SKM-1 treated with dmso at 0.1 percent for 144 hours (cell line): Measurements from ENCODE around the gene CEMIP2.
"Not testable (repeated sequence)": the region's sequence is repeated elsewhere in the genome, so short reads cannot be mapped to it uniquely, and the experiment has no call there.

ENCODE experiments used
- DNase-seq: peaks from one replicate; lab custom pipeline; 2025; ENCODE audit not compliant: unreplicated experiment; lab: John Stamatoyannopoulos, UW

CEMIP2 gene

GRCh38 chr9:71710856-71711255, 57.5 kb downstream of the CEMIP2 start:
- no peak for DNase-seq

GRCh38 chr9:71710201-71710600, 58.1 kb downstream of the CEMIP2 start:
- DNase-seq: no peak

- no peak for DNase-seq
Measured at GRCh38 chr9:71709384-71709783, 58.9 kb downstream of the CEMIP2 start.

- no peak for DNase-seq
Measured at GRCh38 chr9:71706176-71706575, 62.1 kb downstream of the CEMIP2 start.

- no peak for DNase-seq
Measured at GRCh38 chr9:71704796-71705195, 63.5 kb downstream of the CEMIP2 start.

DNA sequence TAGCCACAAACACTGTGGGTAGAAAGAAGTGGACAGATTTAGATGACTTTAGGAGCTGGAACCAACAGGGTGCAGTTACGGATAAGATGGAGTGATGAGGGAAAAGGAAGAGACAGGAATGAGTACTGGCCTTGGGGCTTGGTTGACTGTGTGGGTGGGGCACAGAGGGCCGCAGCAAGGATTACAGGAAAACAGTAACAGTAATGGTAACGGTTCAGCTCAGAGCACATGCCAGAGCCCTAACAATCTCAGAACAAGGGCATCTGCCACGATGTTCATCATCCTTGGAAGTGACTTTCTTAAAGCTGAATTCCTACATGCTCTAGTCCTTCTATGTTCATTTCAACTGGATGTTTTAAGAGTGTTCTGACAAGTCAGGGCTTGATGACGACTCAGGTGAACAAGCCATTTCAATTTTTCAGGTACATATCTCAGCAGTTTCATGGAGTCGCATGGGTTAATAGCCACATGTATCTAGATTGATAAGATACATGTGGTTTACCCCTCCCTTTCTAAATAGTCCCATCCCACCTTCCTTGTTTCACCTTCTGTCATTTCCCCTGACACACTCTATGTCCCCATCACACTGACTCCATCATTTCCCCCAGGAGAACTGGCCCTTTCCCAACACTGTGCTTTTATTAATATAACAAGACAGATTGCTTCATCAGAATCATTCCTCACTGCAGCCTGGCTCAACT, 65.0 kb downstream of the CEMIP2 start:
- no peak for DNase-seq

DNA sequence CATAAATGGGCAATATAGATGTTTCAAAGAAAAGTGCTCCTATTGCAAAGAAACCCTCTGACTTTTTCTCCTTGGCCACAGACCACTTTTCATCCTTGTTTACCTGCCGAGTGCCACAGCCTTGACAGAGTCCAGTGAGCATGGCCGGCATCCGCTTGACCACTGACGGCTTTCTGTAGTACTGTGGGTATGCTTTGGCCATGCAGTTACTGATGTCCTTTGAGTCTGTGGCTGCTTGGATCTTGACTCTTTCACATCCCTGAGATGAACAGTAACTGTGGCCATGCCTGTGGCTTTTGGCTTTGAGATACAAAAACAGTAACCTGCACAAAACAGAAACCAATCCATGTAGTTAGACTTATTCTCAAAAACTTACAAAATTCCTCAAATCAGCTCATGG, 70.4 kb downstream of the CEMIP2 start:
- DNase-seq: no peak

DNA sequence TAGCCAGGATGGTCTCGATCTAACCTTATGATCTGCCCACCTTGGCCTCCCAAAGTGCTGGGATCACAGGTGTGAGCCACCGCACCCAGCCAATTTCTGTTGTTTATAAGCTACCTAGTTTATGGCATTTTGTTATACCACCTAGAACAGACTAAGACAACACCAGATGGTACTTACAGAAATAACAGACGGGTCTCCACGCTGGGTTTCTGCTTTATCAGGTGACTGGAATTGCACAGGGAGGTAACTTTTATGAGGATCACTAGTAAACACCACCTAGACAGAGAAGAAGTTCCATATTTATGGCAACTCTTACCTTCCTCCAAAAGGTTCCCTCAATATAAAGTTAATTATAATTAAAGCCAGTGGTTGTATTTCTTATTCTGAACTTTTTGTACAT, 74.0 kb downstream of the CEMIP2 start:
- DNase-seq: no peak

DNA sequence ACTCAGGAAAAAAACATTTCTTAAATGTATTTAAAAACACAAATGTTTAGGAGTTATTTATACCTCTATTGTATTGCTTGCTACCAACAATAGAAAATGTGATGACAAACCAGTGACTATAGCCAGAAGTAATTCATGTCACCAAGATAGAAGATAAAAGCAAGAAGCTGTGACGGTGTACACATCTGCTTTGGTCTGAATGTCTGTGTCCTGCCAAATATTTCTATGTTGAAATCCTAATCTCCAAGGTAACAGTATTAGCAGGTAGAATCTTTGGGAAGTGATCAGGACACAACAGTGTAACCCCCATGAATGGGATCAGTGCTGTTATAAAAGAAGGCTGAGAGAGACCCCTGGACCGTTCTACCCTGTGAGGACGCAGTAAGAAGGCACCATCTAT, 74.7 kb downstream of the CEMIP2 start:
- DNase-seq: no peak

DNA sequence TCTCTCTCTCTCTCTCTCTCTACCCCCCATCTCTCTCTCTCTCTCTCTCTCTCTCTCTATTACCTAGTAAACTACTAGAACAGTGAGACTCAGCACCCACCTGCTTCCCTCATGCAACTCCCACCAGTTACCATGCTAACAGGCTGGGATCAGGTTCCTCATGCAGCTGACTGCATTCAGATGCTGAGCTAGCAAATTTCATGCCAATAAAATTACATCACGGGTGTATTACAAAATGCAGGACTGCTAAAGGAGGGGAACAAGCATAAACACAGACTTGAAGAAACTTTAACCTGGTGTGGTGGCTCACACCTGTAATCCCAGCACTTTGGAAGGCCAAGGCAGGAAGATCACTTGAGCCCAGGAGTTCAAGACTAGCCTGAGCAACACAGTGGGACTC, 76.0 kb downstream of the CEMIP2 start:
- DNase-seq: no peak

DNA sequence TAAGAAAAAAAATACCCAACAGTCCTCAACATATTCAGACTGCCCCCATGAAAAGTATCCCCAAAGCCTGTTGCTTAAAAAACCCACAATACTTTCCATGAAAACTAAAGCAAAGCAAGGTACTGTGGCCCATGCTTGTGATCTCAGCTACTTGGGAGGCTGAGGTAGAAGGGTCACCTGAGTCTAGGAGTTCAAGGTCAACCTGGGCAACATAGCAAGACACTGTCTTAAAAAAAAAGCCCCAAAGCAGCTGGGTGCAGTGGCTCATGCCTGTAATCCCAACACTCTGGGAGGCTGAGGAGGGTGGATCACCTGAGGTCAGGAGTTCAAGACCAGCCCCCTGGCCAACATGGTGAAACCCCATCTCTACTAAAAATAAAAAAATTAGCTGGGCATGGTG, 76.7 kb downstream of the CEMIP2 start:
- not testable (repeated sequence) for DNase-seq

GRCh38 chr9:71690689-71691435, 77.5 kb downstream of the CEMIP2 start:
- no peak for DNase-seq

- DNase-seq: no peak
Measured at GRCh38 chr9:71690063-71690688, 78.1 kb downstream of the CEMIP2 start.

GRCh38 chr9:71687676-71688075, 80.6 kb downstream of the CEMIP2 start:
- DNase-seq: no peak

- DNase-seq: no peak
Measured at GRCh38 chr9:71685988-71686387, 82.3 kb downstream of the CEMIP2 start.

GRCh38 chr9:71685394-71685793, 82.9 kb downstream of the CEMIP2 start:
- peak; percentile 13 for DNase-seq

GRCh38 chr9:71684566-71684965, 83.7 kb downstream of the CEMIP2 start:
- DNase-seq: no peak

GRCh38 chr9:71683598-71684235, 84.6 kb downstream of the CEMIP2 start:
- DNase-seq: no peak

DNA sequence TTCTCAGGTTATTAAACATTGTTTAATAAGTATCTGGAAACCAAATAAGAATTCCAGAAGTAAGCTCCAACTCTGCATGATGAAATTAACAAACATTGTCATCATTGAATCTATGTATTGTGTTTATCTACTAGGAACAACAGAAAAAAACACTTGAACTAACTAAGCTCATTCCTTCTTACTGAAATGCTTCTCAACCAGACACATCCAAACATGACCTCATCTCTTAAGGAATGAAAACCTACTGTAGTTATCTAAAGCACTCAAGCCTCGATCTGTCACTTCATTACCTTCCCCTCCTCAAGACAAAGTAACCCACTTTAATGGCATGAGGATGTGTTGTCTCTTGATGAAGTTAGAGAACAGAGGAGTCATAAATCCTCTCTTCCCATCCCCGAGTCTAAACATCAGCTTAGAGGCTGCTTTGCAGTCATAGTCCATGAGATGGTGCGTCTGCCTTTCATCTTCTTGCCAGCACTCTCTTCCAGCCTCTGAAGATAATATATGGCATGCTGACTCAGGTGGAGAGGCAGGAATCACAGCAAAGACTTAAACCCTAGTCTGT, 86.5 kb downstream of the CEMIP2 start:
- no peak for DNase-seq

GRCh38 chr9:71681104-71681707, 87.1 kb downstream of the CEMIP2 start:
- DNase-seq: no peak
